Kidney epithelial cell (primary cell): ENCODE measurements around the gene BRK1. TPM values are rescaled to one million over a fixed set of nuclear protein-coding genes. Genes with fewer than 3 reads are reported as not detected.

Source experiments
- DNase-seq: peaks from one replicate; pipeline ENCODE4 v3.0.0-alpha.2; 2010; ENCODE audit warnings: low read depth
- H3K27me3 ChIP-seq: 2 replicates; pipeline ENCODE4 v1.6.0; 2011; ENCODE audit warnings: low read length; ENCODE audit not compliant: control insufficient read depth, insufficient read depth
- H3K36me3 ChIP-seq: 2 replicates; pipeline ENCODE4 v1.5.1; 2011; ENCODE audit warnings: low read length; ENCODE audit not compliant: control insufficient read depth, insufficient read depth
- H3K4me3 ChIP-seq: 2 replicates; pipeline ENCODE4 v1.5.1; 2011; ENCODE audit warnings: low read depth, mild to moderate bottlenecking, control low read depth, low read length
- CTCF ChIP-seq: IDR thresholded peaks from 2 replicates; pipeline ENCODE4 v1.5.1; 2011; ENCODE audit warnings: mild to moderate bottlenecking, moderate library complexity, low read length, control low read depth, inconsistent platforms; ENCODE audit not compliant: insufficient read depth, poor library complexity, severe bottlenecking
- total RNA-seq: library from RNA; depleted of rRNA; stranded (reverse); fragments of >200 nt; gene quantifications from 2 replicates; pipeline ENCODE4 v1.2.3, GENCODE V29; 2015

The BRK1 gene
- total RNA-seq, 1 donor from 2014 or later = 117 TPM

DNA sequence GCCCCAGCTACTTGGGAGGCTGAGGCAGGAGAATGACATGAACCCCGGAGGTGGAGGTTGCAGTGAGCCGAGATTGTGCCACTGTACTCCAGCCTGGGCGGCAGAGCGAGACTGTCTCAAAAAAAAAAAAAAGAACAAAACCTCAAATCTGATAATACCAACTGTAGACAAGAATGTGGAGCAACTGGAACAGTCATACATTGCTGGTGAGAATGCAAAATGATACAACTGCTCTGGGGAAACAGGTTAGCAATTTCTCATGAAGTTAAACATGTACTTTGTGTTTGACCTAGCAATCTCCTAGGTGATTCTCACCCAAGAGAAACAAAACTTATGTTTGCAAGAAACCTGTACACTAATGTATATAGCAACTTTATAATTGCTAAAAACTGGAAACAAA, 21.7 kb downstream of the BRK1 start:
- DNase-seq = no peak
- no peak overlapping the region for H3K4me3 ChIP-seq
- no peak for TF ChIP-seq CTCF

DNA sequence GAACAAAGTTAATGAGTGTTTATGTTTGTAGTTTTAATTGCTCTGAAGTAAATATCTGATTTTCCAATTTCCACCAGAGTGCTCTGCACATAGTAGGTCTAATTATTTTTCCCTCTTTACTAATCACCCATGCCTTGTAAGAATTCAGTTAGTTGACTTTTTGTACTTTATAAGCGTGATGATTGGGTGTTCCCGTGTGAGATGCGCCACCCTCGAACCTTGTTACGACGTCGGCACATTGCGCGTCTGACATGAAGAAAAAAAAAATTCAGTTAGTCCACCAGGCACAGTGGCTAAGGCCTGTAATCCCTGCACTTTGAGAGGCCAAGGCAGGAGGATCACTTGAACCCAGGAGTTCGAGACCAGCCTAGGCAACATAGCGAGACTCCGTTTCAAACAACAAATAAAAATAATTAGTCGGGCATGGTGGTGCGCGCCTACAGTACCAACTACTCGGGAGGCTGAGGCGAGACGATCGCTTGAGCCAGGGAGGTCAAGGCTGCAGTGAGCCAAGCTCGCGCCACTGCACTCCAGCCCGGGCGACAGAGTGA, 25.6 kb downstream of the BRK1 start:
- no peak for TF ChIP-seq CTCF
- peak overlapping the region; percentile 90 for H3K4me3 ChIP-seq
- no peak for DNase-seq
- no peaks in the 10 kb centered on the region for H3K36me3 ChIP-seq
- no peaks in the 10 kb centered on the region for H3K27me3 ChIP-seq

More for the DNA sequence above, 21.7 kb downstream of the BRK1 start:
- no peaks in the 10 kb centered on the region for H3K36me3 ChIP-seq
- no peaks in the 10 kb centered on the region for H3K27me3 ChIP-seq

- DNase-seq = no peak
Observed at GRCh38 chr3:10142707-10143560, 27.5 kb downstream of the BRK1 start.

DNA sequence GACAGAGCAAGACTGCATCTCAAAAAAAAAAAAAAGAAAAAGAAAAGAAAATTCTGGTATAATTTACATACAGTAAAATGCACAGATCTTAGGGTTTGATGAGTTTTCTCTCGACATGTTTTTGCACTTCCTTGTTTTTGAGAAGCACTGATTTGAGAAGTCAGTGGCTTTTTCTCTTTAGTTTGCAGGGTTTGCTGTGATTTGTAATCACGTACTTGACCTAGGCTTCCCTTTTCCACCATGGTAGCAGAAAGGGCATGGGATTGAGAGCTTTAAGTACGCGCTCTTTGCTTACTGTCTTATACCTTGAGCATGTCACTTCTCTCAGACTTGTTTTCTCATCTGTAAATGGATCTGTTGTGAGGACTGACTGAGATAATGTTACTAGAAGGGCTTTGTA, 30.2 kb downstream of the BRK1 start:
- Histone ChIP-seq H3K4me3 (no peak overlapping the region), H3K27me3 (no peaks in the 10 kb centered on the region), H3K36me3 (no peaks in the 10 kb centered on the region)

More at GRCh38 chr3:10142707-10143560, 27.5 kb downstream of the BRK1 start:
- Histone ChIP-seq H3K27me3 (no peaks in the 10 kb centered on the region), H3K36me3 (no peaks in the 10 kb centered on the region), H3K4me3 (peak overlapping the region; percentile 90)
- no peak for TF ChIP-seq CTCF

GRCh38 chr3:10149226-10149625, 33.8 kb downstream of the BRK1 start:
- no peak for DNase-seq
- H3K27me3 ChIP-seq = no peaks in the 10 kb centered on the region
- no peak for TF ChIP-seq CTCF
- no peak overlapping the region for H3K4me3 ChIP-seq
- H3K36me3 ChIP-seq = no peaks in the 10 kb centered on the region

More for the DNA sequence above, 30.2 kb downstream of the BRK1 start:
- no peak for TF ChIP-seq CTCF
- no peak for DNase-seq

GRCh38 chr3:10150987-10151386, 35.5 kb downstream of the BRK1 start:
- no peak for TF ChIP-seq CTCF
- H3K36me3 ChIP-seq = no peaks in the 10 kb centered on the region

More at GRCh38 chr3:10150987-10151386, 35.5 kb downstream of the BRK1 start:
- no peak for DNase-seq
- H3K27me3 ChIP-seq = no peaks in the 10 kb centered on the region
- H3K4me3 ChIP-seq = no peak overlapping the region
